Osteoblast (primary cell): Measurements from ENCODE around the gene MTHFSD. TPM values are rescaled to one million over a fixed set of nuclear protein-coding genes. Genes with fewer than 3 reads are reported as not detected.

ENCODE experiments used
- DNase-seq: peaks from one replicate; pipeline ENCODE4 v3.0.0; 2011; ENCODE audit warnings: low spot score, mixed read lengths; ENCODE audit not compliant: insufficient read length; ENCODE audit errors: missing footprints
- H2AFZ ChIP-seq: 2 replicates; pipeline ENCODE4 v1.6.0; 2011; ENCODE audit warnings: mild to moderate bottlenecking, low read length
- H3K27ac ChIP-seq: 2 replicates; pipeline ENCODE4 v1.5.1; 2011; ENCODE audit warnings: mild to moderate bottlenecking, low read depth, low read length, moderate library complexity
- H3K27me3 ChIP-seq: 2 replicates; pipeline ENCODE4 v1.6.0; 2012; ENCODE audit warnings: mild to moderate bottlenecking, control low read depth, inconsistent platforms, low read length, moderate library complexity; ENCODE audit not compliant: insufficient read depth
- H3K36me3 ChIP-seq: 2 replicates; pipeline ENCODE4 v1.5.1; 2011; ENCODE audit warnings: mild to moderate bottlenecking, low read length, control low read depth, moderate library complexity; ENCODE audit not compliant: insufficient read depth
- H3K4me1 ChIP-seq: 2 replicates; pipeline ENCODE4 v1.5.1; 2011; ENCODE audit warnings: mild to moderate bottlenecking, low read length, control low read depth, moderate library complexity; ENCODE audit not compliant: insufficient read depth
- H3K4me2 ChIP-seq: 2 replicates; pipeline ENCODE4 v1.6.0; 2011; ENCODE audit warnings: mild to moderate bottlenecking, low read length; ENCODE audit not compliant: insufficient read depth
- H3K4me3 ChIP-seq: fragments of 200-600 bp; sonication (generic); 3 replicates; pipeline ENCODE4 v1.5.1; 2012; ENCODE audit warnings: mild to moderate bottlenecking, low read length, inconsistent platforms; ENCODE audit not compliant: insufficient read depth
- H3K79me2 ChIP-seq: 2 replicates; pipeline ENCODE4 v1.6.0; 2012; ENCODE audit warnings: mild to moderate bottlenecking, low read length, control low read depth, inconsistent platforms; ENCODE audit not compliant: insufficient read depth
- H3K9me3 ChIP-seq: 2 replicates; pipeline ENCODE4 v1.5.1; 2011; ENCODE audit warnings: low read depth, low read length, control low read depth
- H4K20me1 ChIP-seq: 2 replicates; pipeline ENCODE4 v1.6.0; 2012; ENCODE audit warnings: mild to moderate bottlenecking, low read length, control low read depth; ENCODE audit not compliant: insufficient read depth
- total RNA-seq: library from RNA; depleted of rRNA; stranded (reverse); fragments of >200 nt; gene quantifications from 2 replicates; pipeline ENCODE4 v1.2.3, GENCODE V29; 2012
- TF ChIP-seq, protein P1 (sequence below): IDR thresholded peaks from 2 replicates; pipeline ENCODE4 v1.5.1; 2011; ENCODE audit warnings: mild to moderate bottlenecking, low read depth, low read length, moderate library complexity; ENCODE audit errors: extremely low read depth

MTHFSD gene
- total RNA-seq, 1 donor: 18.5 TPM

DNA sequence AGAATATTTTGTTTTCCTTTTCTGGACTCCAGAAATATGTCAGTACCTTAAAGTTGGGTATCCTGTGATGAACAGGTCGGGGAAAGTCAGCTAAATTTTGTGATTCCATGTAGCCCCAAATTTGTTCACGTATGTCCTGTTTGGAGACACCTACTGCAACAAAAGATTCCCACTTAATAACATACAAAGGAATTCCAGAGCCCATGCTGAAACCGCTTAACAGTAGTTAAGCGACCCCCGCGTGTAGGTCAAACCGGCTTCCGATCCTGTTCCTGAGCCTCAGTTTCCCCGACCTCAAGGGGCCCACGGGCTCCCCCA is 477 bp downstream of the MTHFSD start:
- H3K36me3 ChIP-seq: peaks cover 20% of the 10 kb centered on the region
- no peaks in the 10 kb centered on the region for H3K27me3 ChIP-seq
- peaks cover 17% of the 10 kb centered on the region for H3K4me1 ChIP-seq
- H3K27ac ChIP-seq: peak overlapping the region; percentile 96
- peak overlapping the region; percentile 97 for H2AFZ ChIP-seq
- peak overlapping the region; percentile 97 for H3K4me3 ChIP-seq
- no peak for DNase-seq
- H4K20me1 ChIP-seq: no peaks in the 10 kb centered on the region
- peaks cover 27% of the 10 kb centered on the region for H3K79me2 ChIP-seq
- H3K4me2 ChIP-seq: peak overlapping the region; percentile 97
- H3K9me3 ChIP-seq: no peaks in the 10 kb centered on the region
- TF ChIP-seq, protein P1, sequence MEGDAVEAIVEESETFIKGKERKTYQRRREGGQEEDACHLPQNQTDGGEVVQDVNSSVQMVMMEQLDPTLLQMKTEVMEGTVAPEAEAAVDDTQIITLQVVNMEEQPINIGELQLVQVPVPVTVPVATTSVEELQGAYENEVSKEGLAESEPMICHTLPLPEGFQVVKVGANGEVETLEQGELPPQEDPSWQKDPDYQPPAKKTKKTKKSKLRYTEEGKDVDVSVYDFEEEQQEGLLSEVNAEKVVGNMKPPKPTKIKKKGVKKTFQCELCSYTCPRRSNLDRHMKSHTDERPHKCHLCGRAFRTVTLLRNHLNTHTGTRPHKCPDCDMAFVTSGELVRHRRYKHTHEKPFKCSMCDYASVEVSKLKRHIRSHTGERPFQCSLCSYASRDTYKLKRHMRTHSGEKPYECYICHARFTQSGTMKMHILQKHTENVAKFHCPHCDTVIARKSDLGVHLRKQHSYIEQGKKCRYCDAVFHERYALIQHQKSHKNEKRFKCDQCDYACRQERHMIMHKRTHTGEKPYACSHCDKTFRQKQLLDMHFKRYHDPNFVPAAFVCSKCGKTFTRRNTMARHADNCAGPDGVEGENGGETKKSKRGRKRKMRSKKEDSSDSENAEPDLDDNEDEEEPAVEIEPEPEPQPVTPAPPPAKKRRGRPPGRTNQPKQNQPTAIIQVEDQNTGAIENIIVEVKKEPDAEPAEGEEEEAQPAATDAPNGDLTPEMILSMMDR: no peak

- peaks cover 17% of the 10 kb centered on the region for H3K4me1 ChIP-seq
- TF ChIP-seq, protein P1: no peak
- no peak overlapping the region for H3K27ac ChIP-seq
- DNase-seq: no peak
- H4K20me1 ChIP-seq: no peaks in the 10 kb centered on the region
- no peaks in the 10 kb centered on the region for H3K9me3 ChIP-seq
- H3K36me3 ChIP-seq: peaks cover 30% of the 10 kb centered on the region
- peaks cover 27% of the 10 kb centered on the region for H3K79me2 ChIP-seq
- no peak overlapping the region for H3K4me3 ChIP-seq
- H2AFZ ChIP-seq: no peak overlapping the region
- no peak overlapping the region for H3K4me2 ChIP-seq
- no peaks in the 10 kb centered on the region for H3K27me3 ChIP-seq
Observed at GRCh38 chr16:86553356-86553755, 1.7 kb downstream of the MTHFSD start.

DNA sequence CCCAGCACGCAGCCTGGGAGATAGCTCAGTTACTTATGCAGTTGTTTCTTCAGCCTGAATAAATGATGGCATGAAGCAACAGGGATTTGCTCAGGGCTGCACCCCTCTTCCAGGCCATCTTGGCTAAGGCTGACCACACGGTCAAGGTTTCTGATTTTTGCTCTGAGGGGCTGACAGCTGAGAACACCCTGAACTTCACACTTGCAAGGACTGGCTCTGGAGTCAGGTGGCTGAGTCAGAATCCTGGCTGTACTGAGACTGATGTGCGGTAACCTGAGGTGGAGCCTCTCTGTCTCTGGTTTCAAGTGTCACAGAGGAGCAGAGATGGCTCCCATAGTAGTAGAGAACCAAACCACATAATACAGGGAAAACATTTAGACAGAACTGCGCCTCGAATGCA is 4.8 kb downstream of the MTHFSD start:
- TF ChIP-seq, protein P1: no peak
- peaks cover 54% of the 10 kb centered on the region for H3K36me3 ChIP-seq

DNA sequence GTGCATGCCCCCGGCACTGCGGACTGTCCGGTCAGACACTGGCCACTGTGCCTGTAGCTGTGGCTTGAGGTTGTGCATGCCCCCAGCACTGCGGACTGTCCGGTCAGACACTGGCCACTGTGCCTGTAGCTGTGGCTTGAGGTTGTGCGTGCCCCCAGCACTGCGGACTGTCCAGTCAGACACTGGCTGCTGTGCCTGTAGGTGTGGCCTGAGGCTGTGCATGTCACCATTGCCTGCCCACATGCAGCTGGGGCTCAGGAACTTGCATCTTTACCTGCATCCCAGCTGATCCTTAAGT is 5.2 kb downstream of the MTHFSD start:
- no peak overlapping the region for H3K4me2 ChIP-seq
- H2AFZ ChIP-seq: no peak overlapping the region
- no peak overlapping the region for H3K4me3 ChIP-seq
- no peak for DNase-seq
- peaks cover 25% of the 10 kb centered on the region for H3K79me2 ChIP-seq
- TF ChIP-seq, protein P1: no peak
- no peaks in the 10 kb centered on the region for H4K20me1 ChIP-seq
- H3K27ac ChIP-seq: no peak overlapping the region
- no peaks in the 10 kb centered on the region for H3K9me3 ChIP-seq
- no peaks in the 10 kb centered on the region for H3K27me3 ChIP-seq
- H3K36me3 ChIP-seq: peaks cover 54% of the 10 kb centered on the region
- H3K4me1 ChIP-seq: peaks cover 8% of the 10 kb centered on the region

More for the DNA sequence above, 4.8 kb downstream of the MTHFSD start:
- Histone ChIP-seq H3K27ac (no peak overlapping the region), H3K9me3 (no peaks in the 10 kb centered on the region), H3K4me1 (peaks cover 8% of the 10 kb centered on the region), H3K4me2 (no peak overlapping the region), H3K27me3 (no peaks in the 10 kb centered on the region), H3K79me2 (peaks cover 27% of the 10 kb centered on the region), H2AFZ (no peak overlapping the region), H4K20me1 (no peaks in the 10 kb centered on the region), H3K4me3 (no peak overlapping the region)
- DNase-seq: no peak
